ENCODE data around the gene SMYD3. TPM values are rescaled to one million over a fixed set of nuclear protein-coding genes. Genes with fewer than 3 reads are reported as not detected.

The SMYD3 gene
- total RNA-seq, 3 donors from 2014 or later = 16.3 to 18.0 (median 16.4) TPM

DNA sequence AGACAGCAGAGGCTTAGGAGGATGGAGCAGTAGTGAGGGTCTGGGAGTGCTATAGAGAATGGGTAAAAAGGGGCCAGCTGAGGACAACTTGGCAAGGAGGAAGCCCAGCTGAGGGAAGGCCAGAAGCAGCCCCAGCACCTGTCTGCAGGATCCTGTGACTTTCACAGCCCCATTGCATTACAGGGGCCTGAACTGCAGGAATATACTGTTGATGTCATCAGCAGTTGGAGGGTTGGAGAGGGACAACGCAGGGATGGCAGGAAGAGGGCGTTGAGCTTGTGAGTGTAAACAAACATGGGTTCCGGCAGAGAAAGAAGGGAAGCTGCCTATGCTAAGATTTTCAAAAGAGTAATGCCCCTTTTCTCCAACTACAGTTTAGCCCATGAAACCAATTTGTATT lies 628.5 kb downstream of the SMYD3 start:
- TF ChIP-seq, protein P1, sequence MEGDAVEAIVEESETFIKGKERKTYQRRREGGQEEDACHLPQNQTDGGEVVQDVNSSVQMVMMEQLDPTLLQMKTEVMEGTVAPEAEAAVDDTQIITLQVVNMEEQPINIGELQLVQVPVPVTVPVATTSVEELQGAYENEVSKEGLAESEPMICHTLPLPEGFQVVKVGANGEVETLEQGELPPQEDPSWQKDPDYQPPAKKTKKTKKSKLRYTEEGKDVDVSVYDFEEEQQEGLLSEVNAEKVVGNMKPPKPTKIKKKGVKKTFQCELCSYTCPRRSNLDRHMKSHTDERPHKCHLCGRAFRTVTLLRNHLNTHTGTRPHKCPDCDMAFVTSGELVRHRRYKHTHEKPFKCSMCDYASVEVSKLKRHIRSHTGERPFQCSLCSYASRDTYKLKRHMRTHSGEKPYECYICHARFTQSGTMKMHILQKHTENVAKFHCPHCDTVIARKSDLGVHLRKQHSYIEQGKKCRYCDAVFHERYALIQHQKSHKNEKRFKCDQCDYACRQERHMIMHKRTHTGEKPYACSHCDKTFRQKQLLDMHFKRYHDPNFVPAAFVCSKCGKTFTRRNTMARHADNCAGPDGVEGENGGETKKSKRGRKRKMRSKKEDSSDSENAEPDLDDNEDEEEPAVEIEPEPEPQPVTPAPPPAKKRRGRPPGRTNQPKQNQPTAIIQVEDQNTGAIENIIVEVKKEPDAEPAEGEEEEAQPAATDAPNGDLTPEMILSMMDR (IDR thresholded peaks at IDR 0.05) = no peak
- Histone ChIP-seq H3K4me1 (ENCODE audit: low read depth) (no peaks in the 10 kb centered on the region), H3K36me3 (ENCODE audit: low read depth) (no peaks in the 10 kb centered on the region), H3K9me3 (no peaks in the 10 kb centered on the region), H3K4me3 (no peak overlapping the region)
- ATAC-seq (no peak), DNase-seq (no peak)
- intact Hi-C loops (cut with DNase I, micrococcal nuclease) = loop anchor here in 1 of 2 donors (10.0 kb wide), 1 partner anchor 126 kb away; no protein-coding TSS in a partner anchor

DNA sequence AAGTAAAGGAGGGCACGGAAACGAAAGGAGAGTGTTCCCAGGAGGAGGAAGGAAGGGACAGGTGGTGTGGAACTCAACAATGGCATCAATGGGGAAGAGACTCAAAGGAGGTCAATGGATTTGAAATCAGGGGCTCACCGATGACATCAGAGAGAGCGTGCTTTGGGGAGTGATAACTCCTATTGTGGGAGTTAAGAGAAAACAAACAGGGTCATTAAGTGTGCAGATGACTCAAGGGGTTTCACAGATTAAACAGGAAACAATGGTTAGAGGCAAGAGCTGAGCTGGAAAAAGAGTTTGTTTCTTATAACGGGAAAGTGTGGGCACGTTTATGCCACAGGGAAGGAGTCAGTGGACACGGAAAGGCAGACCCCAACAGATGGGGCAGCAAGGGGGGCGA lies 629.1 kb downstream of the SMYD3 start:
- H3K4me3 ChIP-seq = no peak overlapping the region
- no peak for ATAC-seq
- intact Hi-C loops (cut with DNase I, micrococcal nuclease) = loop anchor here in 1 of 2 donors (10.0 kb wide), 1 partner anchor 127 kb away; no protein-coding TSS in a partner anchor
- DNase-seq = no peak
- H3K4me1 ChIP-seq (ENCODE audit: low read depth) = no peaks in the 10 kb centered on the region
- H3K36me3 ChIP-seq (ENCODE audit: low read depth) = no peaks in the 10 kb centered on the region
- H3K9me3 ChIP-seq = no peaks in the 10 kb centered on the region
- TF ChIP-seq, protein P1 (IDR thresholded peaks at IDR 0.05) = no peak

DNA sequence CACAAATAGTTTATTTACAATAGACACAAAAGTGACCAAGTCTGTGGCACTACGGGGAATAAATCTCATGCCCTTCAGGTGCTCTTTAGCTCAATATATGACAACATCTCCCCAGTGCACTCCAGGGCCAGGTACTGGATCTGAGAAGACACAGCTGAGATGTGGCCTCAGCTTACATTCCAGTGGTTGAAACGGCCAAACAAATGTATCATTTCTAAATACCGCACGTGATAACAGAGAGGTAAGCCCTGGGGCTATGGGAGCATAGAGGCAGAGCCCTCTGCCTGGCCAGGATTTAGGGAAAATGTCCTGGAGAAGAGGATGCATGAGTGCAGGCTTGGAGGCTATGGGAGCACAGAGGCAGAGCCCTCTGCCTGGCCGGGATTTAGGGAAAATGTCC lies 630.5 kb downstream of the SMYD3 start:
- Histone ChIP-seq H3K9me3 (no peaks in the 10 kb centered on the region), H3K36me3 (ENCODE audit: low read depth) (no peaks in the 10 kb centered on the region), H3K4me1 (ENCODE audit: low read depth) (no peaks in the 10 kb centered on the region), H3K4me3 (no peak overlapping the region)
- DNase-seq = no peak
- intact Hi-C loops (cut with DNase I, micrococcal nuclease) = loop anchor here in 1 of 2 donors (10.0 kb wide), 1 partner anchor 128 kb away; no protein-coding TSS in a partner anchor
- ATAC-seq = no peak
- TF ChIP-seq, protein P1 (IDR thresholded peaks at IDR 0.05) = no peak

DNA sequence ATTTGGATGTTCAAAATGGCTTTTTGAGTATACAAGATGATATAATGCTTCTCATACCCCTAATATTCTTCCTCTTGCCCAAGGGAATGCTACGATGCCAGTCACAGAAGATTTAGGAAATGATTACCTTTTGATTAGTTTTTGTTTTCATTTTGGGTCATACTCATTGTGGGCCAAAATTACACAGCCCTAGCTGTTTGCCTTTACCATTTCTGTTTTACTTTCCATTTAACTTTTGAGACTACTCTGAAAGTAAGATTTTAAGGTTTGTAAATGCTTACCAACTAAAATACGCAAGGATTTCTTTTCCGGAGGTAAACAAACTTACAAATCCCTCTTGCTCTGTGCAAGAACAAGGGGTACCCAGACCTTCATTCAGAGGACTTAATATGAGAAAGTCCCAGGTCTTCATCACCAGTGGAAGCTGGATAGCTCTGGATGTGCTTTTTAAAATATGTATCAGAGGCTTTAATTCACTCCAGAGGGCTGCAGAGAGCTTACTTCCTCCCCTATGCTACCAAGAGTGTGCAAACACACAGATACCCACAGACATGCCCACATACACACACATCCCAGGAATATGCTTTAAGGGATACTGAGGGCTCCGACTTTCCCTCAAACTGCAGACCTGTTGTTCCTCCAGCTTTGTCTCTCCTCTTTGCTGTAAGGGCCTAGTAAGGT lies 631.4 kb downstream of the SMYD3 start:
- no peaks in the 10 kb centered on the region for H3K4me1 ChIP-seq (ENCODE audit: low read depth)
- intact Hi-C loops (cut with DNase I, micrococcal nuclease) = loop anchor here in 1 of 2 donors (10.0 kb wide), 1 partner anchor 129 kb away; no protein-coding TSS in a partner anchor
- no peak overlapping the region for H3K4me3 ChIP-seq
- H3K36me3 ChIP-seq (ENCODE audit: low read depth) = no peaks in the 10 kb centered on the region
- TF ChIP-seq, protein P1 (IDR thresholded peaks at IDR 0.05) = no peak
- H3K9me3 ChIP-seq = no peaks in the 10 kb centered on the region
- DNase-seq (no peak), ATAC-seq (no peak)

DNA sequence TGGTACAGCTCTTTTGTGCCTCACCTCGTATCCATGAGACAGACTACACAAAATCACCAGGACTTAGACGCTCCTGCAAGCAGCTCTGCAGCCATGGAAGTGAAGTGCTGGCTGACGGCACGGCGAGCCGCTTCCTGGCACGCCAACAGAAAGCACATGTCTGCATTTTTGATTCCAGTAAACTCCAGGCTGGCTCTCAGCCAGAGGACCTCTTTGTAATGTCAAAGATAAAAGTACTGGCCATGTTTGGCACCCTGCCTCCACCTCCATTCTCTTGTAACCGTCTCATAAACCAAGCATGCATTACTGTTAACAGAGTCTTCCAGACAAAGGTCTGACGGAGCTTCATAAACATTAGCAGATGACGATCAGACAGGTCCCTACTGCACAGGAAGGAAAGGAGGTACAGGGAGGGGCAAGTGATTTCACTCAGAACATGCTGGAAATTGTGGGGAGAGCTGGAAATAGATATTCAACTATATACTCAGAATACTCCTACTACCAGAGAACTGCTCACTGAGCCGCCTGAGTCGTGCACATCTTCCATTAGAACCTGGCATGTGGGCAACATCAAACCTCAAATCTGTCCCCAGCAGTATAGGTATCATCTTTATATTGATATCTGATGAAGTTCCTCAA lies 632.0 kb downstream of the SMYD3 start:
- Histone ChIP-seq H3K4me3 (no peak overlapping the region), H3K36me3 (ENCODE audit: low read depth) (no peaks in the 10 kb centered on the region), H3K9me3 (no peaks in the 10 kb centered on the region), H3K4me1 (ENCODE audit: low read depth) (no peaks in the 10 kb centered on the region)
- ATAC-seq (peak; percentile 61), DNase-seq (peak in 2 of 3 donors; percentile 40 to 62)
- TF ChIP-seq, protein P1 (IDR thresholded peaks at IDR 0.05) = no peak
- intact Hi-C loops (cut with DNase I, micrococcal nuclease) = loop anchor here in 1 of 2 donors (10.0 kb wide), 1 partner anchor 130 kb away; no protein-coding TSS in a partner anchor

All from mucosa of descending colon (tissue), 3 donors.